Airway epithelial cell (primary cell): Measurements from ENCODE around the gene NXF2. TPM values are rescaled to one million over a fixed set of nuclear protein-coding genes. Genes with fewer than 3 reads are reported as not detected.

ENCODE experiments used
- total RNA-seq: library from RNA; depleted of rRNA; stranded (reverse); fragments of >200 nt; gene quantifications from 2 replicates; pipeline ENCODE4 v1.2.3, GENCODE V29; 2015

Gene NXF2, protein sequence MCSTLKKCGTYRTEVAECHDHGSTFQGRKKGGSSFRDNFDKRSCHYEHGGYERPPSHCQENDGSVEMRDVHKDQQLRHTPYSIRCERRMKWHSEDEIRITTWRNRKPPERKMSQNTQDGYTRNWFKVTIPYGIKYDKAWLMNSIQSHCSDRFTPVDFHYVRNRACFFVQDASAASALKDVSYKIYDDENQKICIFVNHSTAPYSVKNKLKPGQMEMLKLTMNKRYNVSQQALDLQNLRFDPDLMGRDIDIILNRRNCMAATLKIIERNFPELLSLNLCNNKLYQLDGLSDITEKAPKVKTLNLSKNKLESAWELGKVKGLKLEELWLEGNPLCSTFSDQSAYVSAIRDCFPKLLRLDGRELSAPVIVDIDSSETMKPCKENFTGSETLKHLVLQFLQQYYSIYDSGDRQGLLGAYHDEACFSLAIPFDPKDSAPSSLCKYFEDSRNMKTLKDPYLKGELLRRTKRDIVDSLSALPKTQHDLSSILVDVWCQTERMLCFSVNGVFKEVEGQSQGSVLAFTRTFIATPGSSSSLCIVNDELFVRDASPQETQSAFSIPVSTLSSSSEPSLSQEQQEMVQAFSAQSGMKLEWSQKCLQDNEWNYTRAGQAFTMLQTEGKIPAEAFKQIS
- not detected in 2 replicates for total RNA-seq

DNA sequence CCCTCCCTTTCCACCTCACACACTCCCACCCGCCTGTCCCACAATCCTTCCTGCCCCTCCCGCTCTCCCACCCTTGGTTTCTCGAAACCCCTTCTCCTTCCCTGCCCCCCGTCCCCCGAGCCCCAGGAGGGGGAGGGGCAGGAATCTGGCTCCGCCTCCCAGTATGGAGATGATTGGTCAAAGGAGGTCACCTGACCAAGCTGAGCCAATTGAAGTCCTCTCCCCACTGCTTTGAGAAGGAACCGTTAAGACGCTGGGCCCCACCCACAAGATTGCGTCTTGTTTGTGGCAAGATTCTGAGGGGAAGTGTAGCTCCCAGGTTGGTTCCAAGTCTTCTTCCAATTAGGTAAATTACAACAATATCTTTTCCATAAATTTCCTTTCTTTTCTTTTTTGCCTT, at the start of gene NXF2:
NXF2 (plus strand) TSS at position 275 of the 400 bp plus-strand sequence. CDS start 59,912 bp downstream, outside the sequence.

DNA sequence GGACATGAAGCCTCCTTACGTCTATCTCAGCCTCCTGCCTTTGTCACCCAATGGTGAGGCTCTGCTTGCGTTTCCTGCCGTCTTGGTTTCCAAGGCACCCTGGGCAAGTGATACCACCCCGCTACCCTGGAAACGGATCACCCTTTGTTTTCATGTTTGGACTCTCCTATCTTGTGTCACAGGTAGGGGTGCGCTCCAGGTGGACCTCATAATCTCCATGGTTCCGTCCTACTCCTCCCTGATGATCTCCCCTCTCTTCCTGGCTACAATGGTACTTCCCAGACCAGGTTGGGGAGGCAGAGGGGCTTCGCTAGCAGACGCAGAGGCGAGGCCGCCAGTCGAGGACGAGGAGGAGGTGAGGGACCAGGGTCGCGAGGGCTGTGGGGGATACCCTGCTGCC, 32.0 kb upstream of the NXF2 start, which contains the start of gene TCP11X1:
TCP11X1 (plus strand) TSS at position 316 of the 400 bp plus-strand sequence.

Other genes with a start within 250 kb of the NXF2 start
- 0.09 TPM in 1 of 2 replicates, not detected in the other for gene TCEAL2, start 121.5 kb upstream of the NXF2 start, total RNA-seq
- not detected in 2 replicates for gene TCEAL6, start 104.7 kb upstream of the NXF2 start, total RNA-seq
- 0.79 TPM in 1 of 2 replicates, not detected in the other for gene BEX5, start 91.2 kb upstream of the NXF2 start, total RNA-seq
- not detected in 2 replicates for gene TCP11X1, start 31.9 kb upstream of the NXF2 start, total RNA-seq
- not detected in 2 replicates for gene NXF2B, start 192.8 kb downstream of the NXF2 start, total RNA-seq
- gene TCP11X2, start 224.6 kb downstream of the NXF2 start, total RNA-seq: not detected in 2 replicates